Esophagus muscularis mucosa (tissue), 4 donors: ENCODE measurements around the gene MPZL1. TPM values are rescaled to one million over a fixed set of nuclear protein-coding genes. Genes with fewer than 3 reads are reported as not detected.

Source experiments
- DNase-seq: peaks from one replicate; pipeline ENCODE4 v3.0.0-alpha.2; 2017; ENCODE audit errors: extremely low spot score
- H3K27ac ChIP-seq, 4 donors: fragments of 200-600 bp; sonication (generic); replicated peaks in 1 of 4; 1 replicate in 3 of 4; 2 replicates in 1 of 4; pipeline ENCODE4 v1.5.1; 2016 to 2019; ENCODE audit warnings: mild to moderate bottlenecking in 1 of 4
- H3K27me3 ChIP-seq, 4 donors: fragments of 200-600 bp; sonication (generic); one replicate each; pipeline versions ENCODE4 v1.5.1 to v1.6.0; 2016 to 2019
- H3K36me3 ChIP-seq, 4 donors: fragments of 200-600 bp; sonication (generic); one replicate each; pipeline ENCODE4 v1.5.1; 2016 to 2019
- H3K4me1 ChIP-seq, 4 donors: fragments of 200-600 bp; sonication (generic); one replicate each; pipeline ENCODE4 v1.5.1; 2016 to 2019
- H3K4me3 ChIP-seq, 4 donors: fragments of 200-600 bp; sonication (generic); 1 replicate in 2 of 4; 2 replicates in 2 of 4; pipeline ENCODE4 v1.5.1; 2016 to 2019; ENCODE audit warnings: mild to moderate bottlenecking in 4 of 4, moderate library complexity in 1 of 4
- H3K9me3 ChIP-seq, 4 donors: fragments of 200-600 bp; sonication (generic); 1 replicate in 3 of 4; 2 replicates in 1 of 4; pipeline ENCODE4 v1.5.1; 2016 to 2019
- EP300 ChIP-seq: sonication (generic); formaldehyde crosslinking; IDR thresholded peaks from one replicate; pipeline ENCODE4 v1.6.1; 2017; ENCODE audit warnings: antibody characterized with exemption
- POLR2A ChIP-seq: fragments of 450-650 bp; IDR thresholded peaks from one replicate; pipeline ENCODE4 v1.6.1; 2017; ENCODE audit warnings: antibody characterized with exemption, moderate library complexity, mild to moderate bottlenecking, low read depth
- POLR2AphosphoS5 ChIP-seq, 2 donors: sonication (generic); formaldehyde crosslinking; IDR thresholded peaks; one replicate each; pipeline ENCODE4 v1.6.1; 2017; ENCODE audit warnings: antibody characterized with exemption in 2 of 2
- WGBS: methylation state at CpG from one replicate; pipeline ENCODE4 v1.1.5; 2018; 5-methylcytosine and 5-hydroxymethylcytosine counted together
- intact Hi-C: fragments of 100-400 bp; cut with DNase I; formaldehyde crosslinking; loops from one replicate; pipeline ENCODE4 v1.15.1; 2023
- total RNA-seq, 4 donors: library from RNA; depleted of rRNA; stranded (reverse); fragments of >200 nt; gene quantifications; one replicate each; pipeline versions ENCODE4 v1.1.0 to v1.2.1, GENCODE V29; 2016
- TF ChIP-seq, protein P1 (sequence below), 3 experiments: fragments of 200-600 bp in 2 of 3; fragments of 450-650 bp in 1 of 3; sonication (generic) in 2 of 3; IDR thresholded peaks; one replicate each; pipeline ENCODE4 v1.5.1; 2017 to 2019; ENCODE audit warnings: antibody characterized with exemption in 3 of 3, mild to moderate bottlenecking in 2 of 3, moderate library complexity in 1 of 3

Gene MPZL1
- total RNA-seq, 4 donors from 2014 or later: 72.7 to 130 (median 107) TPM

GRCh38 chr1:167763525-167764220 is 41.9 kb downstream of the MPZL1 start:
- H3K4me1 ChIP-seq: peaks cover 12 to 35% (median 30%) of the 10 kb centered on the region in 4 donors
- no peak for TF ChIP-seq POLR2AphosphoS5 (IDR thresholded peaks at IDR 0.05)
- no peak for TF ChIP-seq POLR2A
- TF ChIP-seq EP300: no peak
- TF ChIP-seq, protein P1, sequence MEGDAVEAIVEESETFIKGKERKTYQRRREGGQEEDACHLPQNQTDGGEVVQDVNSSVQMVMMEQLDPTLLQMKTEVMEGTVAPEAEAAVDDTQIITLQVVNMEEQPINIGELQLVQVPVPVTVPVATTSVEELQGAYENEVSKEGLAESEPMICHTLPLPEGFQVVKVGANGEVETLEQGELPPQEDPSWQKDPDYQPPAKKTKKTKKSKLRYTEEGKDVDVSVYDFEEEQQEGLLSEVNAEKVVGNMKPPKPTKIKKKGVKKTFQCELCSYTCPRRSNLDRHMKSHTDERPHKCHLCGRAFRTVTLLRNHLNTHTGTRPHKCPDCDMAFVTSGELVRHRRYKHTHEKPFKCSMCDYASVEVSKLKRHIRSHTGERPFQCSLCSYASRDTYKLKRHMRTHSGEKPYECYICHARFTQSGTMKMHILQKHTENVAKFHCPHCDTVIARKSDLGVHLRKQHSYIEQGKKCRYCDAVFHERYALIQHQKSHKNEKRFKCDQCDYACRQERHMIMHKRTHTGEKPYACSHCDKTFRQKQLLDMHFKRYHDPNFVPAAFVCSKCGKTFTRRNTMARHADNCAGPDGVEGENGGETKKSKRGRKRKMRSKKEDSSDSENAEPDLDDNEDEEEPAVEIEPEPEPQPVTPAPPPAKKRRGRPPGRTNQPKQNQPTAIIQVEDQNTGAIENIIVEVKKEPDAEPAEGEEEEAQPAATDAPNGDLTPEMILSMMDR (IDR thresholded peaks at IDR 0.05): no peak
- no peak overlapping the region for H3K4me3 ChIP-seq
- peaks cover 0 to 29% (median 19%) of the 10 kb centered on the region in 4 donors for H3K36me3 ChIP-seq
- 61% methylated on average over 5 of the region's 5 CpGs for WGBS
- no peak overlapping the region for H3K27ac ChIP-seq
- no peaks in the 10 kb centered on the region for H3K27me3 ChIP-seq
- DNase-seq: no peak
- H3K9me3 ChIP-seq: no peaks in the 10 kb centered on the region
- intact Hi-C loops: no loop called here

- DNase-seq: no peak
- Histone ChIP-seq H3K9me3 (no peaks in the 10 kb centered on the region), H3K27ac (no peak overlapping the region), H3K4me3 (no peak overlapping the region), H3K36me3 (peaks cover 0 to 37% (median 28%) of the 10 kb centered on the region in 4 donors), H3K4me1 (peaks cover 12 to 32% (median 28%) of the 10 kb centered on the region in 4 donors), H3K27me3 (no peaks in the 10 kb centered on the region)
- intact Hi-C loops: no loop called here
- 84% methylated on average over 5 of the region's 5 CpGs for WGBS
- TF ChIP-seq POLR2A (no peak), POLR2AphosphoS5 (IDR thresholded peaks at IDR 0.05) (no peak), EP300 (no peak)
- TF ChIP-seq, protein P1 (IDR thresholded peaks at IDR 0.05): no peak
Measured at GRCh38 chr1:167764458-167765330, 42.9 kb downstream of the MPZL1 start.

- WGBS: 93% methylated on average over 6 of the region's 6 CpGs
- TF ChIP-seq, protein P1 (IDR thresholded peaks at IDR 0.05): no peak
- TF ChIP-seq POLR2AphosphoS5 (IDR thresholded peaks at IDR 0.05): no peak
- TF ChIP-seq EP300: no peak
- no peak for TF ChIP-seq POLR2A
Measured at GRCh38 chr1:167765496-167765895, 43.7 kb downstream of the MPZL1 start.

GRCh38 chr1:167766538-167766937 is 44.8 kb downstream of the MPZL1 start:
- no peaks in the 10 kb centered on the region for H3K27me3 ChIP-seq
- no peaks in the 10 kb centered on the region for H3K9me3 ChIP-seq
- peaks cover 7 to 27% (median 25%) of the 10 kb centered on the region in 4 donors for H3K4me1 ChIP-seq
- TF ChIP-seq, protein P1 (IDR thresholded peaks at IDR 0.05): no peak
- TF ChIP-seq POLR2AphosphoS5 (IDR thresholded peaks at IDR 0.05) (no peak), EP300 (no peak)
- H3K27ac ChIP-seq: no peak overlapping the region
- 98% methylated on average over 2 of the region's 2 CpGs for WGBS
- intact Hi-C loops: no loop called here
- no peak overlapping the region for H3K4me3 ChIP-seq
- peaks cover 0 to 44% (median 34%) of the 10 kb centered on the region in 4 donors for H3K36me3 ChIP-seq
- DNase-seq: no peak

More at GRCh38 chr1:167765496-167765895, 43.7 kb downstream of the MPZL1 start:
- peaks cover 12 to 32% (median 28%) of the 10 kb centered on the region in 4 donors for H3K4me1 ChIP-seq
- intact Hi-C loops: no loop called here
- H3K36me3 ChIP-seq: peaks cover 0 to 42% (median 31%) of the 10 kb centered on the region in 4 donors
- no peaks in the 10 kb centered on the region for H3K9me3 ChIP-seq
- no peak overlapping the region for H3K27ac ChIP-seq
- no peaks in the 10 kb centered on the region for H3K27me3 ChIP-seq
- DNase-seq: no peak
- no peak overlapping the region for H3K4me3 ChIP-seq
